GM19193 (cell line): Measurements from ENCODE around the gene PRSS38.

ENCODE experiments used
- POLR2A ChIP-seq: IDR thresholded peaks from 4 replicates; pipeline ENCODE4 v1.6.1; 2011; ENCODE audit not compliant: insufficient read depth, insufficient read length; ENCODE audit errors: extremely low read depth

PRSS38 gene

DNA sequence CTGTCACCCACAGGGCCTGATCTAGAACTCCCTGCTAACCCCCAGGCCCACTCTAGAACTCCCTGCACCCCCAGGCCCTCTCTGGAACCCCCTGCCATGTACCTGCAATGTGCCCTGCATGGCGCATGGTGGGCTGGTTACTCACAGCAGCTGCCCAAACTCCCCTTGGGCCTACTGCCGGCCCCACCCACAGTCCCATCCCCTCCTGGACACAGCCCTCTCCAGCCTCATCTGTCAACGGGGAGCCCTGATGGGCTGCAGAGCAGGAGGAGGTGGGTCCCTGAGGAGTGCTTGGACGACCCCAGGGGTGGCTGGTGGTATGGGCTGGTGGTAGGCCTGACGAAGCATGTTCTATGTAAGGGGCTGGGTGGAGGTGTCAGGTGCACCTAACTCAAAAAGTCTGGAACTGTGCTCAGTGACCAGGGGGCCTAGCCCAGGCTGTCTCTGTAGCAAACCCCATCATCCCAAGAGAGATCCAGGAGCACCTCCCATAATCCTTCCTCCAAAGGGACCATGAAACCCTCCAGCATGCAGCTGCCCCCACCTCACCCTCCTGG is 19.0 kb upstream of the PRSS38 start:
- TF ChIP-seq POLR2A, result no peak

DNA sequence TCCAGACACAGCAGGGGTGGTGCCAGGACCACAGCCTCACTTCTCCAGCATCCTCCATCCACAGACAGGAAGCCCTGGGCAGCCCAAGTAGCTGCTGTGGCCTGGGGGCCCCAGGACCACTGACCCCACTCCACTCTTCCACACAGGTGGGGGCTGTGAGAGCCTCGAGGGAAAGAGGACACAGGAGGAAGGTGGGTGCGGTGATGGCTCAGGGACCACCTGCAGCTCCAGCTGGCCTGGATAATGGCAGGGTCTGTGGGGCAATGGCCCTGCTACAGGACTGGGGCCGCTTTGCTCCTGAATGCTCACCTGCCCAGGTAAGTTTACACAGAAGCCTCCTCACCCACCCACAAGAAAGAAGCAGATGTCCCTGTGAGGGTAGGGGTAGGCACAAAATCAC is 18.3 kb upstream of the PRSS38 start:
- TF ChIP-seq POLR2A, result no peak

- TF ChIP-seq POLR2A, result no peak
Measured at GRCh38 chr1:227797625-227798024, 17.9 kb upstream of the PRSS38 start.

DNA sequence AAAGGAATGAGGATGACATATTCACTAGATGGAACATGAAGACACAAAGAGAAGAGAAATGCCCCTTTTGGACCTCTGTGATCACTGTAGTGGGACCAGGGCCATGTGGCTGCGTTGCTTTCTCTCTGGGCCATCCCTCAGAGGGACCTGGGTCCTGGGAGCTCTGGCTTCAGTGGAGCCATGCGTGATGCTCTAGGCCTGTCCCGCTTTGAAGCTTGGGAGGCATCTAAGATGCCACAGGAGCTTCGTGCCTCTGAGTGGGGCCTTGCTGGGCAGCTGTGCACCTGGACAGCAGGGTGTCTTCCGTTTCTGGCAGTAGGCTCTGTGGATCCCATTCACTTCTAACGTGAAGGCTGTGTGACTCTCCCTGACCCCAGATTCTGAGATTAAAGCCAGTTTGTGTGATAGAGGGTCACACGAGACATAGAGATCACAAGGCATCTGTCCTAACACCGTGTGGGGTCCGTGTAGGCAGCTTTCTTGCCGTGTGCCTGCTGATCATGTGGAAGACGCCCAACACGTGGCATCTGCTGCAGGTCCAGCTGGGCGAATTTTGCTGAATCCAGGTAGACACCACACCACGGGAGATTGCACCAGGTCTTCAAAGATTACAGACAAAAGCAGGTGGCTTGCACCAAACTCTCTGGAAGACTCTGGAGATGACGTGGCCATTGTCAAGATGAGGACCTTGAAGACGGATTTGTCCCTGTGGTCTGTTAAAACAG is 17.2 kb upstream of the PRSS38 start:
- TF ChIP-seq POLR2A, result no peak

- no peak for TF ChIP-seq POLR2A
Measured at GRCh38 chr1:227799756-227800155, 15.7 kb upstream of the PRSS38 start.

- TF ChIP-seq POLR2A, result no peak
Measured at GRCh38 chr1:227803933-227804332, 11.5 kb upstream of the PRSS38 start.

DNA sequence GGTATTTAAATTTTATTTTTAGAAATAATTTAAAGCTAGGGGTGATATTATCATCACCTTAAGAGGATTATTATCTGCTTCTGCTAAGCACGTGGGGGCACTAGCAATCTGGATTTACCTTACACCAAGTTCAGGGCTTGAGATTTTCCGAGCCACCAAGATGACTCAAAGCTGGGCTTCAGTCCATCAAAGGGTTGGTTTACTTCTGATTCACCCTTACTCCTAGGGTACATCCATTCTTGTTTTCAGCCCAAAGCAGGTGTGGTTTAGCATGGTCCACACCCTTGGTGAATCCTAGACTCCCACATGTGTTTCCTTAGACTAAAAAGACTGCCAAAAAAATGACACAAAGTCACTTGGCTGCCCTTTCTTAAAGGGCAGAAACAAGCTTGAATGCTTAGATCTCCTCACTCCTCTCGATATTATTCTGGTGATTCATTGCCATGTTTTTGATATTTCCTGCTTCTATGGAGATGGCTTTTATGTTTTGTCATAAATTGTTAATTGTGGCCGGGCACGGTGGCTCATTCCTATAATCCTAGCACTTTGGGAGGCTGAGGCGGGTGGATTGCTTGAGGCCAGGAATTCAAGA is 9.8 kb upstream of the PRSS38 start:
- TF ChIP-seq POLR2A, result no peak

DNA sequence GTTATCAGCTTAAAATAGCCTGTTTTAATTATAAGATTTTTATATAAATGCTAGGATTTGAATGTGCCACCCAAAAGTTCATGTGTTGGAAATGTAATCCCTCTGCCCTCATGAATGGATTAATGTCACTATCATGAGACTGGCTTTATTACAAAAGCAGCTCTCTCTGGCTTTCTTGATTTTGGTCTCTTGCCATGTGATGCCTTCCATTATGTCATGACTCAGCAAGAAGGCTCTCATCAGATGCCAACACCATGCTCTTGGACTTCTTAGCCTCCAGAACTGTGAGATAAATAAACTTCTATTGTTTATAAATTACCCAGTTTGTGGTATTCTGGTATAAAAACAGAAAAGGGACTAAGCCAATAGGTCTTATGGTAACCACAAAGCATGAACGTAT is 6.9 kb upstream of the PRSS38 start:
- no peak for TF ChIP-seq POLR2A

- no peak for TF ChIP-seq POLR2A
Measured at GRCh38 chr1:227809026-227809425, 6.4 kb upstream of the PRSS38 start.

- no peak for TF ChIP-seq POLR2A
Measured at GRCh38 chr1:227813962-227814361, 1.5 kb upstream of the PRSS38 start.

DNA sequence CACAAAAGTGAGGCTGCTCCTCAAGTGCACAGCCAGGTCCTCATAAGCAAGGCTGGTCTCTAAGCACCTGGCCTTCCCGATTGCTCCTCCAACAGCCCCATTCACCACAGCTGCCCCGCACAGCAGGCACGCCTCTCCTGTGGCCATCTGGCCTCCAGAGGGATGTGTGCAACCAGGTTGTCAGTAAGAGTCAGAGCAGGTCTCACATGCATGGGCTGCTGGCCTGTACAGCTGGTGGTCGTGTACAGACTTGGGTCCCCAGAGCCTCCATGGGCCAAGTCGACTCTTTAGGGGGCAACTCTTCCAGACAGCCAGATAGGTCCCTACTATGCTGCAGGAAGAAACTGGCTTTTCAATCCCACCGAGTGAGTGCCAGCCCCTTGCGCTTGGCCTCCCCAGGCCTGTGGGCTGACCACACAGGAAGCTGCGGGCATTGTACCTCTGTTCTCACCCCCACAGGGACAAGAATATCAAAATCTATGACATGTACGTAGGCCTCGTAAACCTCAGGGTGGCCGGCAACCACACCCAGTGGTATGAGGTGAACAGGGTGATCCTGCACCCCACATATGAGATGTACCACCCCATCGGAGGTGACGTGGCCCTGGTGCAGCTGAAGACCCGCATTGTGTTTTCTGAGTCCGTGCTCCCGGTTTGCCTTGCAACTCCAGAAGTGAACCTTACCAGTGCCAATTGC is 1.4 kb downstream of the PRSS38 start:
- TF ChIP-seq POLR2A, result no peak

DNA sequence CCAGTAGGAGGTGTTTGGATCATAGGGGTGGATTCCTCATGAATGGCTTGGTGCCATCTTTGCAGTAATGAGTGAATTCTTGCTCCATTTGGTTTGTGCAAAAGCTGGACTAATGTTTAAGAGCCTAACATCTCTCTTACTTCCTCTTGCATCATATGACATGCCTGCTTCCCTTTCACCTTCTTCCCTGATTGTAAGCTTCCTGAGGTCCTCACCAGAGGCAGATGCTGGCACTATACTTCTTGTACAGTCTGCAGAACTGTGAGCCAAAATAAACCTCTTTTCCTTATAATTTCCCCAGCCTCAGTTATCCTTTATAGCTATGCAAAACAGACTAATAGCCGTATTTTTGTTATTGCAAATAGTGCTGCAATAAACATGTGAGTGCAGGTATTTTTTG is 8.1 kb downstream of the PRSS38 start:
- no peak for TF ChIP-seq POLR2A

DNA sequence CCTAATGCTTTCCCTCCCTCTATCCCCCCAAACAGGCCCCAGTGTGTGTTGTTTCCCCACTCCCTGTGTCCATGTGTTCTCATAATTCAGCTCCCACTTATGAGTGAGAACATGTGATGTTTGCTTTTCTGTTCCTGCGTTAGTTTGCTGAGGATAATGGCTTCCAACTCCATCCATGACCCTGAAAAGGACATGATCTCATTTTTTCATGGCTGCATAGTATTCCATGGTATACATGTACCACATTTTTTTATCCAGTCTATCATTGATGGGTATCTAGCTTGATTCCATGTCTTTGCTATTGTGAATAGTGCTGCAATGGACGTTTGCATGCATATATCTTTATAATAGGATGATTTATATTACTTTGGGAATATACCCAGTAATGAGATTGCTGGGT is 8.7 kb downstream of the PRSS38 start:
- no peak for TF ChIP-seq POLR2A

- no peak for TF ChIP-seq POLR2A
Measured at GRCh38 chr1:227828786-227829185, 13.3 kb downstream of the PRSS38 start.

DNA sequence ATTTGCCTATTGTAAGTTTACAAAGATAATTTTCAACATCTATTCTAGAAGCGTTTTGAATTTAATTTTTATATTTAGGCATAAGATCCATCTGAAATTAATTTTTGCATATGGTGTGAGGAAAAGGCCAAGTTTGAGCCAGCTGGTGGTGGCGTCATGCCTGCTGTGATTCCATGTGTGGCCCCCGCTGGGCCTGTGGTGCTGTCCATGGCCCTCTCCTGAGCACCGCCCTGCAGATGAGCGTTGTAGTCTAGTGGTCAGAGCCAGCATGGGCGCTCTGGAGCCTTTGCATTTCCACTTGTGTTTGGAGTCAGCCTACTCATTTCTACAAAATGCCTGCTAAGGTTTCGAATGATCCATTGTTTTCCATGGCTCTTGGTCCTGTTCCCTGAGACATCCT is 22.7 kb downstream of the PRSS38 start:
- no peak for TF ChIP-seq POLR2A

GRCh38 chr1:227841096-227841495 is 25.6 kb downstream of the PRSS38 start:
- TF ChIP-seq POLR2A, result no peak
